HepG2 (cell line): Measurements from ENCODE around the gene ZFAND2B. TPM values are rescaled to one million over a fixed set of nuclear protein-coding genes. Genes with fewer than 3 reads are reported as not detected.
A peak's percentile ranks its signal among the peaks of the same experiment; 100 is the strongest.

ENCODE experiments used
- AHDC1 ChIP-seq: sonication (generic); formaldehyde crosslinking; IDR thresholded peaks from 2 replicates; pipeline ENCODE4 v1.5.1; 2020; ENCODE audit warnings: mild to moderate bottlenecking, missing genetic modification reagents, borderline replicate concordance
- ATF7-NPFF ChIP-seq: sonication (generic); formaldehyde crosslinking; IDR thresholded peaks from 2 replicates; pipeline ENCODE4 v1.8.1; 2023; ENCODE audit warnings: mild to moderate bottlenecking, low read depth, missing genetic modification reagents, moderate library complexity
- CENPT ChIP-seq: sonication (generic); formaldehyde crosslinking; IDR thresholded peaks from 2 replicates; pipeline ENCODE4 v1.8.0; 2022; ENCODE audit warnings: low read depth, mild to moderate bottlenecking, moderate library complexity, missing genetic modification reagents
- DZIP1 ChIP-seq: sonication (generic); formaldehyde crosslinking; IDR thresholded peaks from 2 replicates; pipeline ENCODE4 v1.5.0; 2020; ENCODE audit warnings: mild to moderate bottlenecking, missing genetic modification reagents
- FOXJ3 ChIP-seq: sonication (generic); formaldehyde crosslinking; IDR thresholded peaks from 2 replicates; pipeline ENCODE4 v1.4.0; 2020; ENCODE audit warnings: missing genetic modification reagents, mild to moderate bottlenecking, borderline replicate concordance
- HOXA3 ChIP-seq: sonication (generic); formaldehyde crosslinking; IDR thresholded peaks from 2 replicates; pipeline ENCODE4 v1.5.0; 2020; ENCODE audit warnings: missing genetic modification reagents
- NFE2L2 ChIP-seq: fragments of 150-350 bp; IDR thresholded peaks from 2 replicates; pipeline ENCODE4 v1.6.1; 2014; ENCODE audit warnings: low read length
- NR2F1 ChIP-seq, 2 experiments: fragments of 450-650 bp in 1 of 2; formaldehyde crosslinking in 1 of 2; IDR thresholded peaks; 2 replicates each; pipeline versions ENCODE4 v1.5.0 to v1.6.1; 2016 to 2020; ENCODE audit warnings: mild to moderate bottlenecking in 1 of 2, missing compliant biosample characterization in 1 of 2, missing genetic modification reagents in 1 of 2, moderate library complexity in 1 of 2
- PAWR ChIP-seq: sonication (generic); formaldehyde crosslinking; IDR thresholded peaks from 2 replicates; pipeline ENCODE4 v1.4.0; 2020; ENCODE audit warnings: missing genetic modification reagents, mild to moderate bottlenecking, borderline replicate concordance
- SOX5 ChIP-seq: IDR thresholded peaks from 2 replicates; pipeline ENCODE4 v1.6.1; 2016; ENCODE audit warnings: borderline replicate concordance
- ZBTB3 ChIP-seq: sonication (generic); formaldehyde crosslinking; IDR thresholded peaks from 2 replicates; pipeline ENCODE4 v1.4.0; 2020; ENCODE audit warnings: low read depth, mild to moderate bottlenecking, moderate library complexity, missing genetic modification reagents, borderline replicate concordance
- ZBTB39 ChIP-seq: sonication (generic); formaldehyde crosslinking; IDR thresholded peaks from 2 replicates; pipeline ENCODE4 v1.5.0; 2020; ENCODE audit warnings: missing genetic modification reagents
- ZBTB8A ChIP-seq: sonication (generic); formaldehyde crosslinking; IDR thresholded peaks from 2 replicates; pipeline ENCODE4 v1.4.0; 2020; ENCODE audit warnings: mild to moderate bottlenecking, low read depth, missing genetic modification reagents, borderline replicate concordance
- ZNF83 ChIP-seq: sonication (generic); formaldehyde crosslinking; IDR thresholded peaks from 2 replicates; pipeline ENCODE4 v1.4.0; 2020; ENCODE audit warnings: missing genetic modification reagents, mild to moderate bottlenecking, borderline replicate concordance
- polyA plus RNA-seq, 8 experiments: library from polyadenylated mRNA; depleted of rRNA in 3 of 8; stranded (reverse) in 7 of 8; unstranded in 1 of 8; fragments of >200 nt; fragmentation: Illumina TruSeq in 4 of 8; extraction: Trizol in 4 of 8; gene quantifications; 2 replicates each; pipeline versions ENCODE4 v1.2.1 to v1.2.3, GENCODE V29; 2011 to 2016; ENCODE audit warnings: low read depth in 4 of 8, missing spikeins in 1 of 8, mixed read lengths in 1 of 8; ENCODE audit not compliant: insufficient read depth in 1 of 8
- total RNA-seq, 5 experiments: library from RNA; depleted of rRNA; stranded (reverse); fragments of >200 nt; fragmentation: Illumina TruSeq; extraction: Trizol; gene quantifications; 2 replicates each; pipeline ENCODE4 v1.2.3, GENCODE V29; 2016; ENCODE audit warnings: low read depth in 1 of 5

The ZFAND2B gene
- total and polyA plus RNA-seq, 2 of the 13 experiments (the other 11 are each of a cell fraction or from before 2014, with no cell fraction given), result 53.3 to 115 TPM

GRCh38 chr2:219218732-219219701 is 12.4 kb downstream of the ZFAND2B start, which contains the start of gene ABCB6 (continued):
- TF ChIP-seq AHDC1, result peak; percentile 49; the same call in 1 of the 2 replicates
- TF ChIP-seq ATF7-NPFF (CRISPR knock-in tag), result peak; percentile 99
- peak; percentile 90 for TF ChIP-seq HOXA3 (CRISPR knock-in tag)
- 0 out of 2 replicates have a peak, but pooled peaks have one; percentile 4 for TF ChIP-seq FOXJ3 (CRISPR knock-in tag)
- no peak; a peak in 1 of 4 replicates for TF ChIP-seq NR2F1 (CRISPR knock-in tag; IDR thresholded peaks at IDR 0.05)
- no peak for TF ChIP-seq PAWR (CRISPR knock-in tag)
- peak; percentile 87; the same call in 1 of the 2 replicates for TF ChIP-seq ZBTB39 (CRISPR knock-in tag)
- TF ChIP-seq ZBTB3, result no peak
- TF ChIP-seq CENPT, result peak; percentile 78
- no peak for TF ChIP-seq NFE2L2
- peak; percentile 59; the same call in 1 of the 2 replicates for TF ChIP-seq SOX5
- TF ChIP-seq ZBTB8A, result no peak; the same call in 1 of the 2 replicates
- TF ChIP-seq ZNF83 (CRISPR knock-in tag), result peak; percentile 82; the same call in 1 of the 2 replicates
- TF ChIP-seq DZIP1, result no peak; the same call in 1 of the 2 replicates
